Heart left ventricle (tissue), 13 donors: ENCODE results near the gene IMMP2L.

Experiments
- CTCF ChIP-seq, 12 donors: fragments of 200-600 bp; sonication (generic) in 4 of 12; IDR thresholded peaks; one replicate each; pipeline versions ENCODE4 v1.5.0 to v1.8.0; 2018 to 2022; ENCODE audit warnings: antibody characterized with exemption in 12 of 12, mild to moderate bottlenecking in 5 of 12
- POLR2A ChIP-seq, 2 donors: fragments of 450-650 bp; IDR thresholded peaks; one replicate each; pipeline ENCODE4 v1.6.1; 2017; ENCODE audit warnings: antibody characterized with exemption in 2 of 2, mild to moderate bottlenecking in 2 of 2, moderate library complexity in 2 of 2
- donor health status: ischemic (EF 13 %, LVEDD 7.1; RV severe dilation, severe dysfunction).
- donor health status: DM: no; HTN: yes; CAD: no.
- donor health status: DM: no; HTN: no; CAD: no.
- donor health status: ischemic (EF 25% LVEDD 6.9; RV normal size, moderate dysfunction).
- donor health status: ischemic (EF 25% LVEDD 5.7; RV mildly dilated, moderate dysfunction).
- donor health status: ischemic (EF 35%, LVEDD 5.7; RV mildly dilated, moderate dysfunction).
- donor health status: nonischemic (EF 11% LVEDD 7.7; RV severe dilation, severe dysfunction).
- donor health status: DM: yes; HTN: yes; CAD: no.
- donor health status: PGD.
- donor health status: ischemic (EF 29% LVEDD 5.4; RV normal size, mild dysfunction).
- donor health status: nonischemic (EF 23%, LVEDD 6.1; RV moderate dilation, normal function).

- no peak for TF ChIP-seq CTCF (IDR thresholded peaks at IDR 0.05)
- no peak for TF ChIP-seq POLR2A (IDR thresholded peaks at IDR 0.05)
Observed at GRCh38 chr7:111229181-111229740, 333.0 kb downstream of the IMMP2L start.
